HEK293 (cell line): ENCODE data around the gene DCAF5.

Experiments
- CTCF ChIA-PET: fragments of 350-600 bp; formaldehyde crosslinking; extraction: SDS; loops from one replicate; lab custom pipeline; 2021; ENCODE audit warnings: antibody characterized with exemption; lab: Yijun Ruan, JAX
- POLR2A ChIA-PET: fragments of 300-600 bp; formaldehyde crosslinking; extraction: SDS; loops from one replicate; lab custom pipeline; 2020; ENCODE audit warnings: antibody characterized with exemption, inconsistent platforms; lab: Yijun Ruan, JAX
- H3K27ac ChIP-seq: fragments of 200-500 bp; sonication (Bioruptor generic); 2 replicates; pipeline ENCODE4 v1.5.1; 2014; ENCODE audit warnings: low read depth, low read length, control low read depth, inconsistent platforms; ENCODE audit errors: extremely low read depth
- H3K36me3 ChIP-seq, 2 experiments: fragments of 200-500 bp in 1 of 2; sonication (Bioruptor generic) in 1 of 2; 1 replicate in 1 of 2; 2 replicates in 1 of 2; pipeline ENCODE4 v1.5.1; 2014 to 2017; ENCODE audit warnings: inconsistent platforms in 2 of 2, low read length in 2 of 2; ENCODE audit not compliant: control insufficient read depth in 2 of 2, insufficient read depth in 1 of 2
- H3K4me1 ChIP-seq: fragments of 200-500 bp; sonication (Bioruptor generic); 2 replicates; pipeline ENCODE4 v1.5.1; 2014; ENCODE audit warnings: mild to moderate bottlenecking, low read length, inconsistent platforms; ENCODE audit not compliant: control insufficient read depth, insufficient read depth
- H3K4me3 ChIP-seq: 2 replicates; pipeline ENCODE4 v1.5.1; 2011; ENCODE audit warnings: low read depth, mild to moderate bottlenecking, control low read depth, low read length, moderate library complexity
- H3K9me3 ChIP-seq: fragments of 200-500 bp; sonication (Bioruptor generic); 2 replicates; pipeline ENCODE4 v1.5.1; 2014; ENCODE audit warnings: low read depth, low read length, inconsistent platforms; ENCODE audit not compliant: control insufficient read depth, insufficient read depth
- BCL11A ChIP-seq: fragments of 450-650 bp; formaldehyde crosslinking; IDR thresholded peaks from 2 replicates; pipeline ENCODE4 v1.5.1; 2016; ENCODE audit warnings: low read depth, missing biosample characterization, missing genetic modification characterization
- KLF16 ChIP-seq: fragments of 450-650 bp; formaldehyde crosslinking; IDR thresholded peaks from 2 replicates; pipeline ENCODE4 v1.5.1; 2017; ENCODE audit warnings: missing biosample characterization, missing genetic modification characterization
- PRDM4 ChIP-seq: fragments of 450-650 bp; formaldehyde crosslinking; IDR thresholded peaks from 2 replicates; pipeline ENCODE4 v1.5.1; 2017; ENCODE audit warnings: missing biosample characterization, missing genetic modification characterization
- SP7 ChIP-seq: fragments of 450-650 bp; formaldehyde crosslinking; IDR thresholded peaks from 2 replicates; pipeline ENCODE4 v1.5.1; 2016; ENCODE audit warnings: missing biosample characterization, missing genetic modification characterization
- ZBTB8A ChIP-seq: fragments of 450-650 bp; formaldehyde crosslinking; IDR thresholded peaks from 2 replicates; pipeline ENCODE4 v1.5.1; 2016; ENCODE audit warnings: missing biosample characterization, missing genetic modification characterization
- ZNF112 ChIP-seq: fragments of 450-650 bp; formaldehyde crosslinking; IDR thresholded peaks from 2 replicates; pipeline ENCODE4 v1.5.0; 2017; ENCODE audit warnings: missing biosample characterization, missing genetic modification characterization
- ZNF449 ChIP-seq: fragments of 450-650 bp; formaldehyde crosslinking; IDR thresholded peaks from 2 replicates; pipeline ENCODE4 v1.5.1; 2017; ENCODE audit warnings: missing biosample characterization, mild to moderate bottlenecking, missing genetic modification characterization, moderate library complexity
- ZNF521 ChIP-seq: fragments of 450-650 bp; formaldehyde crosslinking; IDR thresholded peaks from 2 replicates; pipeline ENCODE4 v1.5.1; 2017; ENCODE audit warnings: missing biosample characterization, mild to moderate bottlenecking, missing genetic modification characterization
- ZNF580 ChIP-seq: fragments of 450-650 bp; formaldehyde crosslinking; IDR thresholded peaks from 2 replicates; pipeline ENCODE4 v1.5.1; 2016; ENCODE audit warnings: missing biosample characterization, missing genetic modification characterization
- ZNF621 ChIP-seq: fragments of 450-650 bp; formaldehyde crosslinking; IDR thresholded peaks from 2 replicates; pipeline ENCODE4 v1.5.1; 2017; ENCODE audit warnings: missing biosample characterization, missing genetic modification characterization
- ZNF677 ChIP-seq: fragments of 450-650 bp; IDR thresholded peaks from 2 replicates; pipeline ENCODE4 v1.5.0; 2018; ENCODE audit warnings: missing biosample characterization, mild to moderate bottlenecking, missing genetic modification characterization, moderate library complexity
- ZSCAN4 ChIP-seq: fragments of 450-650 bp; formaldehyde crosslinking; IDR thresholded peaks from 2 replicates; pipeline ENCODE4 v1.5.1; 2017; ENCODE audit warnings: missing biosample characterization, missing genetic modification characterization
- TF ChIP-seq, protein P1 (sequence below): fragments of 450-650 bp; formaldehyde crosslinking; IDR thresholded peaks from 2 replicates; pipeline ENCODE4 v1.5.1; 2016; ENCODE audit warnings: missing biosample characterization, missing genetic modification characterization
- TF ChIP-seq, protein P2 (sequence below): fragments of 450-650 bp; formaldehyde crosslinking; IDR thresholded peaks from 2 replicates; pipeline ENCODE4 v1.5.1; 2016; ENCODE audit warnings: missing biosample characterization, missing genetic modification characterization

Gene DCAF5

DNA sequence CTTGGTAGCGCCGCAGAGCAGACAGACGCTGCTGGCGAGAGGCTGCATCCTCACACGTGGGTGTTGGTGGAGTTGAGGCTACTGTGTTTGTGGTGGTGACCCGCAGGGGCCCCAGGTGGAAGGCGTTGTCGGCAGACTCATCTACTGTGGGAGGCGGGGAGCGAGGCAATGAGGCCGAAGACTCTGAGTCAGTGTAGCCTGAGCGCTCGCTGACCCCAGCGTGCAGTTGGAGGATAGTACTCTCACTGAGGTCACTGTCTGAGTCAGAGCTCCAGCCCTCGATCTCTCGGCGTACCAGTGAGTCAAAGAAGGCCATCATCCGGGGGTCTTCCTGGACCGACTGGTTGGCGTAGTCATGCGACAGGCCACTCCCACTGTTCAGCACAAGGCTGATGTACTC lies 97.8 kb downstream of the DCAF5 start:
- Histone ChIP-seq H3K4me3 (no peak overlapping the region), H3K27ac (no peak overlapping the region), H3K9me3 (no peaks in the 10 kb centered on the region), H3K36me3 (peaks cover 10 to 50% of the 10 kb centered on the region in 2 experiments; a peak in 2 of 3 replicates), H3K4me1 (0 out of 2 replicates have a peak, but pooled peaks cover 3% of the 10 kb centered on the region)
- TF ChIP-seq BCL11A (tag by site-specific recombination) (no peak), ZNF521 (tag by site-specific recombination) (no peak), ZNF677 (tag by site-specific recombination) (no peak), KLF16 (tag by site-specific recombination) (no peak), SP7 (tag by site-specific recombination) (no peak)
- POLR2A ChIA-PET = no interaction called here
- CTCF ChIA-PET = interaction anchor here (0.7 kb wide), 1 partner anchor 144 kb away, joined by 4 read pairs; no protein-coding TSS in a partner anchor

DNA sequence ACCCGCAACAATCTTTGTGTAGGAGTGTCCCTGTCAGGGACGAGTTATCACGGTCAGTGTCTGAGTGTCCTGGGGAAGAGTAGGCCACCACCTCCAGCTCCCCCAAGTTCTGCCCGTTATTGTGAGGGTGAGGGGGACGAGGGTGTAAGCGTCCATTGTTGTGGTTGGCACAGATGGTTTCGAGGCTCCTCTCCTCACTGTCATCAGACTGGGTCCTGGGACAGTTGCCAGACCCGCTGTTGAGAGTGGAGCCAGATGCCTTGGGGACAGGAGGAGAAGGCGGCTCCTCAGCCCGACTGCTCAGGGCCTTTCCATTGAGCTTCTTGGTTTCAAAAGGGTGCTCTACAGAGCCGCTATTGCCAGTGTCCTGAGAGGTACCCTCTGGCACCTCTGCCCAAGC lies 98.9 kb downstream of the DCAF5 start:
- ChIA-PET POLR2A (no interaction called here), CTCF (no interaction called here)
- Histone ChIP-seq H3K27ac (no peak overlapping the region), H3K36me3 (peaks cover 10 to 43% of the 10 kb centered on the region in 2 experiments; a peak in 2 of 3 replicates), H3K9me3 (no peaks in the 10 kb centered on the region), H3K4me3 (no peak overlapping the region), H3K4me1 (0 out of 2 replicates have a peak, but pooled peaks cover 3% of the 10 kb centered on the region)
- TF ChIP-seq ZSCAN4 (tag by site-specific recombination) (no peak), PRDM4 (tag by site-specific recombination) (peak; percentile 54; the same call in 1 of the 2 replicates), ZBTB8A (tag by site-specific recombination) (no peak), ZNF621 (tag by site-specific recombination) (no peak), ZNF112 (tag by site-specific recombination) (no peak)

GRCh38 chr14:69052181-69052601 lies 100.7 kb downstream of the DCAF5 start:
- H3K9me3 ChIP-seq = no peaks in the 10 kb centered on the region
- peaks cover 5 to 34% of the 10 kb centered on the region in 2 experiments; a peak in 1 of 3 replicates for H3K36me3 ChIP-seq
- POLR2A ChIA-PET = no interaction called here
- CTCF ChIA-PET = interaction anchor here (0.6 kb wide), 1 partner anchor 392 kb away, joined by 3 read pairs; no protein-coding TSS in a partner anchor
- H3K4me1 ChIP-seq = 0 out of 2 replicates have a peak, but pooled peaks cover 3% of the 10 kb centered on the region
- no peak for TF ChIP-seq ZNF449 (tag by site-specific recombination)
- TF ChIP-seq ZNF580 (tag by site-specific recombination) = no peak
- TF ChIP-seq, protein P1, sequence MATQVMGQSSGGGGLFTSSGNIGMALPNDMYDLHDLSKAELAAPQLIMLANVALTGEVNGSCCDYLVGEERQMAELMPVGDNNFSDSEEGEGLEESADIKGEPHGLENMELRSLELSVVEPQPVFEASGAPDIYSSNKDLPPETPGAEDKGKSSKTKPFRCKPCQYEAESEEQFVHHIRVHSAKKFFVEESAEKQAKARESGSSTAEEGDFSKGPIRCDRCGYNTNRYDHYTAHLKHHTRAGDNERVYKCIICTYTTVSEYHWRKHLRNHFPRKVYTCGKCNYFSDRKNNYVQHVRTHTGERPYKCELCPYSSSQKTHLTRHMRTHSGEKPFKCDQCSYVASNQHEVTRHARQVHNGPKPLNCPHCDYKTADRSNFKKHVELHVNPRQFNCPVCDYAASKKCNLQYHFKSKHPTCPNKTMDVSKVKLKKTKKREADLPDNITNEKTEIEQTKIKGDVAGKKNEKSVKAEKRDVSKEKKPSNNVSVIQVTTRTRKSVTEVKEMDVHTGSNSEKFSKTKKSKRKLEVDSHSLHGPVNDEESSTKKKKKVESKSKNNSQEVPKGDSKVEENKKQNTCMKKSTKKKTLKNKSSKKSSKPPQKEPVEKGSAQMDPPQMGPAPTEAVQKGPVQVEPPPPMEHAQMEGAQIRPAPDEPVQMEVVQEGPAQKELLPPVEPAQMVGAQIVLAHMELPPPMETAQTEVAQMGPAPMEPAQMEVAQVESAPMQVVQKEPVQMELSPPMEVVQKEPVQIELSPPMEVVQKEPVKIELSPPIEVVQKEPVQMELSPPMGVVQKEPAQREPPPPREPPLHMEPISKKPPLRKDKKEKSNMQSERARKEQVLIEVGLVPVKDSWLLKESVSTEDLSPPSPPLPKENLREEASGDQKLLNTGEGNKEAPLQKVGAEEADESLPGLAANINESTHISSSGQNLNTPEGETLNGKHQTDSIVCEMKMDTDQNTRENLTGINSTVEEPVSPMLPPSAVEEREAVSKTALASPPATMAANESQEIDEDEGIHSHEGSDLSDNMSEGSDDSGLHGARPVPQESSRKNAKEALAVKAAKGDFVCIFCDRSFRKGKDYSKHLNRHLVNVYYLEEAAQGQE (tag by site-specific recombination) = no peak
- TF ChIP-seq, protein P2, sequence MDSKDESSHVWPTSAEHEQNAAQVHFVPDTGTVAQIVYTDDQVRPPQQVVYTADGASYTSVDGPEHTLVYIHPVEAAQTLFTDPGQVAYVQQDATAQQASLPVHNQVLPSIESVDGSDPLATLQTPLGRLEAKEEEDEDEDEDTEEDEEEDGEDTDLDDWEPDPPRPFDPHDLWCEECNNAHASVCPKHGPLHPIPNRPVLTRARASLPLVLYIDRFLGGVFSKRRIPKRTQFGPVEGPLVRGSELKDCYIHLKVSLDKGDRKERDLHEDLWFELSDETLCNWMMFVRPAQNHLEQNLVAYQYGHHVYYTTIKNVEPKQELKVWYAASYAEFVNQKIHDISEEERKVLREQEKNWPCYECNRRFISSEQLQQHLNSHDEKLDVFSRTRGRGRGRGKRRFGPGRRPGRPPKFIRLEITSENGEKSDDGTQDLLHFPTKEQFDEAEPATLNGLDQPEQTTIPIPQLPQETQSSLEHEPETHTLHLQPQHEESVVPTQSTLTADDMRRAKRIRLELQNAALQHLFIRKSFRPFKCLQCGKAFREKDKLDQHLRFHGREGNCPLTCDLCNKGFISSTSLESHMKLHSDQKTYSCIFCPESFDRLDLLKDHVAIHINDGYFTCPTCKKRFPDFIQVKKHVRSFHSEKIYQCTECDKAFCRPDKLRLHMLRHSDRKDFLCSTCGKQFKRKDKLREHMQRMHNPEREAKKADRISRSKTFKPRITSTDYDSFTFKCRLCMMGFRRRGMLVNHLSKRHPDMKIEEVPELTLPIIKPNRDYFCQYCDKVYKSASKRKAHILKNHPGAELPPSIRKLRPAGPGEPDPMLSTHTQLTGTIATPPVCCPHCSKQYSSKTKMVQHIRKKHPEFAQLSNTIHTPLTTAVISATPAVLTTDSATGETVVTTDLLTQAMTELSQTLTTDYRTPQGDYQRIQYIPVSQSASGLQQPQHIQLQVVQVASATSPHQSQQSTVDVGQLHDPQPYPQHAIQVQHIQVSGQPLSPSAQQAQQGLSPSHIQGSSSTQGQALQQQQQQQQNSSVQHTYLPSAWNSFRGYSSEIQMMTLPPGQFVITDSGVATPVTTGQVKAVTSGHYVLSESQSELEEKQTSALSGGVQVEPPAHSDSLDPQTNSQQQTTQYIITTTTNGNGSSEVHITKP (tag by site-specific recombination) = 0 out of 2 replicates have a peak, but pooled peaks have one; percentile 9
- TF ChIP-seq, all 188 proteins: peak for 1
- Histone ChIP-seq H3K4me3 (no peak overlapping the region), H3K27ac (no peak overlapping the region)
